Lower leg skin (tissue), 4 donors: Measurements from ENCODE around the gene AGXT. TPM values are rescaled to one million over a fixed set of nuclear protein-coding genes. Genes with fewer than 3 reads are reported as not detected.

ENCODE experiments used
- DNase-seq, 2 donors: peaks; one replicate each; pipeline ENCODE4 v3.0.0-alpha.2; 2019; ENCODE audit warnings: low spot score in 2 of 2
- H3K4me3 ChIP-seq: fragments of 200-600 bp; sonication (generic); 2 replicates; pipeline ENCODE4 v1.5.1; 2017; ENCODE audit warnings: mild to moderate bottlenecking, low read depth; ENCODE audit not compliant: poor library complexity, severe bottlenecking
- POLR2A ChIP-seq, 2 donors: fragments of 450-650 bp; IDR thresholded peaks; one replicate each; pipeline ENCODE4 v1.6.1; 2016 to 2017; ENCODE audit warnings: antibody characterized with exemption in 2 of 2, mild to moderate bottlenecking in 1 of 2, moderate library complexity in 1 of 2
- WGBS, 2 donors: methylation state at CpG; one replicate each; pipeline ENCODE4 v1.1.5; 2018; 5-methylcytosine and 5-hydroxymethylcytosine counted together
- intact Hi-C: fragments of 100-400 bp; cut with DNase I; formaldehyde crosslinking; loops from one replicate; pipeline ENCODE4 v1.15.0; 2023; ENCODE audit warnings: low total_unique reads
- total RNA-seq, 4 donors: library from RNA; depleted of rRNA; stranded (reverse); fragments of >200 nt; gene quantifications; one replicate each; pipeline ENCODE4 v1.1.0, GENCODE V29; 2016
- TF ChIP-seq, protein P1 (sequence below), 3 donors: fragments of 450-650 bp; IDR thresholded peaks; one replicate each; pipeline ENCODE4 v1.5.1; 2016; ENCODE audit warnings: antibody characterized with exemption in 3 of 3, mild to moderate bottlenecking in 3 of 3, moderate library complexity in 2 of 3

The AGXT gene
- total RNA-seq, 4 donors from 2014 or later = not detected

DNA sequence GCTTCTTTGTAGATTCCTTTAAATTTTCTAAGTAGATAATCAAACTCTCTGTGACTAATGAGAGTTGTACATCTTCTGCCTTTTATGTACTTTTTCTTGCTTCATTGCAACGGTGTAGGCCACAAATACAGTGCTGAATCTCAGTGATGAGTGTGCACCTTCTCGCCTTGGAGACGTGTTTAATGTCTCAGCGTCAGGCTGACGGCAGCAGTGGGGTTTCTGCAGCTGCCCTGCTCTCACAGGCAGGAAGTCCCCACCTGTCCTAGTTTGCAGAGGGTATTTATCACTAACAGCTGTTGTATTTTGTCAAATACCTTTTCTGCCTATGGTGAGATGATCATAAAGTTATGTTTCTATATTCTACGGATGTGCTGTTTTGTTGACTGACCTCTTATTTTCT lies 13.3 kb downstream of the AGXT start:
- intact Hi-C loops = no loop called here
- DNase-seq = no peak
- TF ChIP-seq, protein P1, sequence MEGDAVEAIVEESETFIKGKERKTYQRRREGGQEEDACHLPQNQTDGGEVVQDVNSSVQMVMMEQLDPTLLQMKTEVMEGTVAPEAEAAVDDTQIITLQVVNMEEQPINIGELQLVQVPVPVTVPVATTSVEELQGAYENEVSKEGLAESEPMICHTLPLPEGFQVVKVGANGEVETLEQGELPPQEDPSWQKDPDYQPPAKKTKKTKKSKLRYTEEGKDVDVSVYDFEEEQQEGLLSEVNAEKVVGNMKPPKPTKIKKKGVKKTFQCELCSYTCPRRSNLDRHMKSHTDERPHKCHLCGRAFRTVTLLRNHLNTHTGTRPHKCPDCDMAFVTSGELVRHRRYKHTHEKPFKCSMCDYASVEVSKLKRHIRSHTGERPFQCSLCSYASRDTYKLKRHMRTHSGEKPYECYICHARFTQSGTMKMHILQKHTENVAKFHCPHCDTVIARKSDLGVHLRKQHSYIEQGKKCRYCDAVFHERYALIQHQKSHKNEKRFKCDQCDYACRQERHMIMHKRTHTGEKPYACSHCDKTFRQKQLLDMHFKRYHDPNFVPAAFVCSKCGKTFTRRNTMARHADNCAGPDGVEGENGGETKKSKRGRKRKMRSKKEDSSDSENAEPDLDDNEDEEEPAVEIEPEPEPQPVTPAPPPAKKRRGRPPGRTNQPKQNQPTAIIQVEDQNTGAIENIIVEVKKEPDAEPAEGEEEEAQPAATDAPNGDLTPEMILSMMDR (IDR thresholded peaks at IDR 0.05) = no peak
- TF ChIP-seq POLR2A (IDR thresholded peaks at IDR 0.05) = no peak
- whole genome bisulfite sequencing, 2 donors = 48 to 63% methylated on average over 6 of the region's 6 CpGs
- no peak overlapping the region for H3K4me3 ChIP-seq

DNA sequence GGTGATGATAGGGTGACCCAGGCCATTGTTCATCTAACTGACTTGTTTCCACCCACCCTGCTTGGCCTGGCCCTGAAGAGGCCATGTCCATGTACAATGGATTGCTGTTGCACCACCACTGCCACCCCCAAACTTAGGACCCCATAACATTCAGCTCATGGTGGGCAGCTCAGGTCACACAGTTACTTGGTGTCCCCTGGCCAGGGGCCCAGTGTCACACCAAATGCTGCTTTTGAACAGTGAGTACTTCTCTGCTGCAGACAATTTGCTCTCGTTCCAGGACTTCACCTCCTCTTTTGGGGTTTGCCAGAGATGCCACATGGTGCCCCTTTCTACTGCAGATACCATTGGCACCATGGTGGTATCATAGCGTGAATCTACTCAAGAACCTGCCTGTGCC lies 15.6 kb downstream of the AGXT start:
- intact Hi-C loops = no loop called here
- no peak for DNase-seq
- WGBS, 2 donors = 93% methylated on average over 2 of the region's 2 CpGs
- no peak overlapping the region for H3K4me3 ChIP-seq
- TF ChIP-seq, protein P1 (IDR thresholded peaks at IDR 0.05) = no peak

DNA sequence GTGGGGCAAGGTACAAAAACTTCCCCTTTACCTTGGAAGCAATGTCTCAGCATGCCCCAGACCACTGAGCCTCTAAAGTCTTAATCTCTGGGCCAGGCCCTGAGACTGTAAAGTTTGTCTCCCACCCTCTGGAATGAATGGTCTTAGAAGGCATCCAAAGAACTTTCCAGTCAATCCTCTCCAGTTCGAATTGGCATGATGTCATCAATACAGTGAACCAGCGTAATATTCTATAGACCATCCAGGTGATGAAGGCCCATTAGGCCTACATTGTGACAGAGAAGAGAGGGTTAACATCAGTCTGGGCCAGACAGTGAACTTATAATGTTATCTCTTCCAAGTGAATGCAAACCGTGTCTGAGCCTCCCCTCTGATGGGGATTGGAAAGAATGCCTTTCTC lies 16.1 kb downstream of the AGXT start:
- TF ChIP-seq, protein P1 (IDR thresholded peaks at IDR 0.05) = no peak
- no peak for TF ChIP-seq POLR2A (IDR thresholded peaks at IDR 0.05)
- no peak for DNase-seq
- H3K4me3 ChIP-seq = no peak overlapping the region
- 70 to 80% methylated on average over 3 of the region's 3 CpGs for WGBS, 2 donors
- intact Hi-C loops = no loop called here

DNA sequence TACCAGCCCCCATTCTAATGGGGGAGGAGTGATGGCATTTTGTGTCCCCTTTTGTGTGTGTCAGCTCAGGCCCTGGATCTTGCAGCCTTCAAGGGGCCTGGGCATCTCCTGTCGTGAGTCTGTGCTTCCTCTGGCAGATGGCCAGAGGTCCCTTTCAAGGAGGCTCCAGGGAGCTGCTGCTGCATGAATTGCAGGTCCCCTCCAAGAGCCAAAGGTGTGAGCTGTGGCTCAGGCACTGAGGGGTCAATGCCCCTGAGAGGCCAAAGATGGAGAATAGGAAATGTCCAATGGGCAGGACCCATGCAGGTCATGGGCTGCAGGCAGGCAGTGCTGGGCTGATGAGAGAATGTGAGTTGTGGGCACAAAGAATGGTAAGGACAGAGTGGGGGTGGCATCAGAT lies 16.9 kb downstream of the AGXT start:
- intact Hi-C loops = no loop called here
- no peak for DNase-seq
- whole genome bisulfite sequencing, 2 donors = 83 to 89% methylated on average over 1 of the region's 1 CpG
- TF ChIP-seq POLR2A (IDR thresholded peaks at IDR 0.05) = no peak
- TF ChIP-seq, protein P1 (IDR thresholded peaks at IDR 0.05) = no peak
- no peak overlapping the region for H3K4me3 ChIP-seq

DNA sequence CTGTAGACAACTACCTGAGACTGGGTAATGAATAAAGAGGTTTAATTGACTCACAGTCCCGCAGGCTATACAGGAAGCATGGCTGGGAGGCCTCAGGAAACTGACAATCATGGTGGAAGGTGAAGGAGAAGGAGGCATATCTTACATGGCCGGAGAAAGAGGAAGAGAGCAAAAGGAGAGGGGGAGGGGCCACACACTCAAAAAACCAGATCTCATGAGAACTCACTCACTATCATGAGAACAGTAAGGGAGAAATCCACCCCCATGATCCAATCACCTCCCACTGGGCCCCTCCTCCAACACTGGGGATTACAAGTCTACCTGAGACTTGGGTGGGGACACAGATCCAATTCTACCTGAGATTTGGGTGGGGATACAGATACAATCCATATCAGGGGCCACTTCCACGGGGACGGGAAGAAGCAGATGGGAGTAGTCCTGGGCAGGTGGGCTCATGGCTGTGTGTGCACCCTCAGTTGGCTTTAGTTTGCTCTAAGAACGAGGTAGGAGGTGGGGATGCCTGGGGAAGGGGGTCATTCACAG lies 17.5 kb downstream of the AGXT start:
- no peak for DNase-seq
- 83% methylated on average over 5 of the region's 5 CpGs for WGBS, 2 donors
- intact Hi-C loops = no loop called here
- TF ChIP-seq, protein P1 (IDR thresholded peaks at IDR 0.05) = no peak
- no peak for TF ChIP-seq POLR2A (IDR thresholded peaks at IDR 0.05)
- no peak overlapping the region for H3K4me3 ChIP-seq
